Spleen (tissue), 11 donors: Measurements from ENCODE around the gene IGF2R. TPM values are rescaled to one million over a fixed set of nuclear protein-coding genes. Genes with fewer than 3 reads are reported as not detected.
A peak's percentile ranks its signal among the peaks of the same experiment; 100 is the strongest.
"Not testable (repeated sequence)": the region's sequence is repeated elsewhere in the genome, so short reads cannot be mapped to it uniquely, and the experiment has no call there.

Experiments used
- DNase-seq: peaks from one replicate; pipeline ENCODE4 v3.0.0-alpha.2; 2020
- H3K27ac ChIP-seq, 8 donors: fragments of 200-600 bp; sonication (generic) in 7 of 8; 1 replicate in 4 of 8; 2 replicates in 4 of 8; pipeline versions ENCODE4 v1.5.0 to v1.8.0; 2016 to 2021; ENCODE audit warnings: inconsistent platforms in 4 of 8, mild to moderate bottlenecking in 4 of 8, moderate library complexity in 1 of 8
- H3K27me3 ChIP-seq, 7 donors: fragments of 200-600 bp; sonication (generic) in 6 of 7; replicated peaks in 1 of 7; 1 replicate in 4 of 7; 2 replicates in 3 of 7; pipeline versions ENCODE4 v1.5.0 to v1.8.0; 2016 to 2021; ENCODE audit warnings: inconsistent platforms in 3 of 7, mild to moderate bottlenecking in 1 of 7
- H3K36me3 ChIP-seq, 6 donors: fragments of 200-600 bp; sonication (generic) in 5 of 6; 1 replicate in 4 of 6; 2 replicates in 2 of 6; pipeline versions ENCODE4 v1.5.0 to v1.8.0; 2016 to 2021; ENCODE audit warnings: inconsistent platforms in 2 of 6
- H3K4me1 ChIP-seq, 6 donors: fragments of 200-600 bp; sonication (generic) in 5 of 6; 1 replicate in 3 of 6; 2 replicates in 3 of 6; pipeline versions ENCODE4 v1.5.0 to v1.8.0; 2016 to 2021; ENCODE audit warnings: inconsistent platforms in 3 of 6
- H3K4me3 ChIP-seq, 8 donors: fragments of 200-600 bp; sonication (generic) in 7 of 8; 1 replicate in 4 of 8; 2 replicates in 4 of 8; pipeline versions ENCODE4 v1.5.0 to v1.8.0; 2016 to 2021; ENCODE audit warnings: inconsistent platforms in 4 of 8, mild to moderate bottlenecking in 4 of 8, moderate library complexity in 2 of 8
- H3K9me3 ChIP-seq, 8 donors: fragments of 200-600 bp; sonication (generic) in 7 of 8; 1 replicate in 4 of 8; 2 replicates in 4 of 8; pipeline versions ENCODE4 v1.5.0 to v1.8.0; 2016 to 2021; ENCODE audit warnings: inconsistent platforms in 4 of 8
- CTCF ChIP-seq, 11 experiments: fragments of 200-600 bp in 7 of 11; fragments of 450-650 bp in 4 of 11; sonication (generic) in 4 of 11; IDR thresholded peaks in 8 of 11; conservative IDR thresholded peaks in 3 of 11; 1 replicate in 7 of 11; 2 replicates in 4 of 11; pipeline versions ENCODE4 v1.4.0 to v1.8.0; 2016 to 2021; ENCODE audit warnings: antibody characterized with exemption in 11 of 11, inconsistent platforms in 4 of 11, mild to moderate bottlenecking in 1 of 11
- POLR2A ChIP-seq, 3 donors: fragments of 450-650 bp; IDR thresholded peaks; one replicate each; pipeline ENCODE4 v1.5.1; 2017; ENCODE audit warnings: antibody characterized with exemption in 3 of 3, mild to moderate bottlenecking in 1 of 3
- POLR2AphosphoS5 ChIP-seq, 3 donors: sonication (generic); formaldehyde crosslinking; IDR thresholded peaks; one replicate each; pipeline ENCODE4 v1.5.1; 2017; ENCODE audit warnings: antibody characterized with exemption in 3 of 3
- WGBS, 5 donors: extraction: QIAGEN DNeasy Blood & Tissue Kit in 3 of 5; methylation state at CpG; one replicate each; pipeline versions ENCODE4 v1.1.5 to v1.1.7; 2013 to 2018; 5-methylcytosine and 5-hydroxymethylcytosine counted together
- intact Hi-C: fragments of 100-400 bp; cut with DNase I; formaldehyde crosslinking; loops from one replicate; pipeline ENCODE4 v1.15.0; 2023; ENCODE audit warnings: low total_unique reads
- polyA plus RNA-seq, 3 donors: library from polyadenylated mRNA; stranded (reverse); fragments of 200-250 nt; gene quantifications; one replicate each; pipeline ENCODE4 v1.2.1, GENCODE V29; 2013
- total RNA-seq, 7 donors: library from RNA; depleted of rRNA in 3 of 7; stranded (reverse); fragments of >200 nt in 3 of 7; fragmentation: NEBNext Ultra II Directional in 4 of 7; extraction: Animal tissue kit (Norgen Biotek cat#: 25700) in 4 of 7; gene quantifications; one replicate each; pipeline versions ENCODE4 v1.1.0 to v1.2.1, GENCODE V29; 2016 to 2021
- donor health status: healthy with polysubstance abuse.
- donor health status: DM: no; HTN: no; CAD: no; lungs with moderate emphysema.
- donor health status: DM: no; HTN: no; CAD: no.
- donor health status: Bipolar disorder and iron deficiency.
- donor health status: healthy.
- donor health status: DM: no; HTN: no; CAD: no.
- donor health status: DM: yes; HTN: yes; CAD: no.

Gene IGF2R
- total and polyA plus RNA-seq, 10 donors, result 6.9 to 193 (median 159) TPM

DNA sequence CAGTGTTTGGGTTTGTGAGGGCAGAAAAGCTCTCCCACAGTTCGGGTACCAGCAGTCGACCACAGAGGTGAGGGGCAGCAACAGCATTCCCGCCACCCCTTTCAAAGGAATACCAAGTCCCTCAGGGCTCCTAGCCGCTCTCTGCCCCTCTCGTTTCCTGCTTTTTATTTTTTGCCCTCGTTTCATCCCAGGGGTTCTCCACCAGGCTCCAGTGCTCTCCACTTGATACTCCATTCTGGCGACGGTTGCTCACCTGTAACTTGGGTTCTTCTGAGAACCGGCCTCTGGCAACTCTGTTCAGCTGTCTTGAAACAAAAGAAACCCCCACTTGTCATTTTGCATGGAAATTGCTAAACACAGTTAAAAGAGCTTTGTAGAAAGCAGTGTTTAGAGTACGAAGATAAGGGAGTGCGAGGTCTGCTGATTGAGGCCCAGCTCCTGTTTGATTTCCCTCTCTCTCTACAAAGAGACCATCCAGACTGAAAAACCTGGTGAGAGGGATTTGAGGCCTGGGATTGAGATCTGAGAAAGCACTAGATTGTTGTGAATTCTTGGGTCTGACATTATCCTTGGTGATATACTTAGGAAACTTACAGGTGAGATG is 28.7 kb downstream of the IGF2R start:
- Histone ChIP-seq H3K36me3 (peaks cover 0 to 55% (median 9%) of the 10 kb centered on the region in 6 donors), H3K4me3 (no peak overlapping the region), H3K9me3 (peaks cover 0 to 18% (median 8%) of the 10 kb centered on the region in 8 donors), H3K4me1 (peaks cover 0 to 45% (median 26%) of the 10 kb centered on the region in 6 donors), H3K27ac (no peak overlapping the region), H3K27me3 (no peaks in the 10 kb centered on the region)
- no peak for TF ChIP-seq POLR2AphosphoS5 (IDR thresholded peaks at IDR 0.05)
- no peak for TF ChIP-seq POLR2A (IDR thresholded peaks at IDR 0.05)
- TF ChIP-seq CTCF (IDR thresholded peaks at IDR 0.05 in 8 of 11, conservative IDR thresholded peaks at IDR 0.05 in 3 of 11), result no peak
- intact Hi-C loops, result no loop called here
- 92 to 95% (median 94%) methylated on average over 11 of the region's 11 CpGs for WGBS, 5 donors
- no peak for DNase-seq

DNA sequence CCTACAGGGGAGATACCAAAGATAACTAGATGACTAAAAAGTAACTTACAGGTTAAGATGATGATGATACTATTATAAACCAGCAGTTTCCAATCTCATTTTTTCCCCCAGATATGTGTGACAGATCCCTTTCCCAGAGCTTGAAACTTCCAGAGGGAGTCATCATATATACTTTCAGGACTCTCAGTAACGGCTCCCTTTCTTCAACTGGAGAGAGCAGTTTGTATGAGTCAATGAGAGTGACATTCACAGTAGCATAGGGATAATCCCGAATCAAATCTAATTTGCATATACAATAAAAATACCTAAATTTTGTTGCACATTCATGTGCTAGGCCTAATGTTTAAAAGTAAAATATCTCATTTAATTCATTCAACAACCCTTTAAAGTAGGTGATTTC is 29.7 kb downstream of the IGF2R start:
- no peak overlapping the region for H3K27ac ChIP-seq
- H3K4me1 ChIP-seq, result peaks cover 0 to 43% (median 23%) of the 10 kb centered on the region in 6 donors
- TF ChIP-seq POLR2A (IDR thresholded peaks at IDR 0.05) (no peak), CTCF (IDR thresholded peaks at IDR 0.05 in 8 of 11, conservative IDR thresholded peaks at IDR 0.05 in 3 of 11) (no peak), POLR2AphosphoS5 (IDR thresholded peaks at IDR 0.05) (no peak)
- 85 to 93% (median 92%) methylated on average over 2 of the region's 2 CpGs for WGBS, 5 donors
- DNase-seq, result no peak
- intact Hi-C loops, result no loop called here
- no peak overlapping the region for H3K4me3 ChIP-seq
- no peaks in the 10 kb centered on the region for H3K27me3 ChIP-seq
- H3K9me3 ChIP-seq, result peaks cover 0 to 18% (median 8%) of the 10 kb centered on the region in 8 donors
- peaks cover 0 to 46% (median 8%) of the 10 kb centered on the region in 6 donors for H3K36me3 ChIP-seq

GRCh38 chr6:159999240-159999671 is 30.4 kb downstream of the IGF2R start:
- WGBS, 5 donors, result 80 to 89% (median 88%) methylated on average over 6 of the region's 6 CpGs
- Histone ChIP-seq H3K36me3 (peaks cover 0 to 45% (median 8%) of the 10 kb centered on the region in 6 donors), H3K9me3 (peaks cover 0 to 18% (median 8%) of the 10 kb centered on the region in 8 donors), H3K27me3 (no peaks in the 10 kb centered on the region), H3K4me3 (no peak overlapping the region), H3K4me1 (peaks cover 0 to 43% (median 24%) of the 10 kb centered on the region in 6 donors), H3K27ac (no peak overlapping the region)
- no peak for TF ChIP-seq CTCF (IDR thresholded peaks at IDR 0.05 in 8 of 11, conservative IDR thresholded peaks at IDR 0.05 in 3 of 11)
- TF ChIP-seq POLR2A (IDR thresholded peaks at IDR 0.05), result no peak
- peak in 1 of 3 donors; percentile 22 for TF ChIP-seq POLR2AphosphoS5 (IDR thresholded peaks at IDR 0.05)
- no peak for DNase-seq
- intact Hi-C loops, result no loop called here

DNA sequence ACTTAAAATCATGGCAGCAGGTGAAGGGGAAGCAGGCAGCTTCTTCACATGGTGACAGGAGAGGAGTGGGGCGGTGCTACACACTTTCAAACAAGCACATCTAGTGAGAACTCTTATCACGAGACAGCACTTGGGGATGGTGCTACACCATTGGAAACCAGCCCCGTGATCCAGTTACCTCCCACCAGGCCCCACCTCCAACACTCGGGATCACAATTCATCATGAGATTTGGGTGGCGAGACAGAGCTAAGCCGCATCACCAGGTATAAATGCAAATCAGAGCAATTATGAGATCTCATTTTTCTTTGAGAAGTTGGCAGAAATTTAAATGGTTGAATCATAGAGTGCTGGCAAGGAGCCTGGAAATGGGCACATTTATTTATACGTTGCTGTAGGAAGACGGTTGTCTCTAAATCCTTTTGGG is 31.4 kb downstream of the IGF2R start:
- H3K27me3 ChIP-seq, result no peaks in the 10 kb centered on the region
- H3K4me3 ChIP-seq, result no peak overlapping the region
- intact Hi-C loops, result no loop called here
- peaks cover 5 to 53% (median 31%) of the 10 kb centered on the region in 6 donors for H3K4me1 ChIP-seq
- no peak overlapping the region for H3K27ac ChIP-seq
- peaks cover 0 to 55% (median 8%) of the 10 kb centered on the region in 6 donors for H3K36me3 ChIP-seq
- H3K9me3 ChIP-seq, result peaks cover 0 to 9% (median 3%) of the 10 kb centered on the region in 8 donors
- TF ChIP-seq POLR2A (IDR thresholded peaks at IDR 0.05), result no peak
- no peak for TF ChIP-seq CTCF (IDR thresholded peaks at IDR 0.05 in 8 of 11, conservative IDR thresholded peaks at IDR 0.05 in 3 of 11)
- peak in 1 of 3 donors; percentile 26 for TF ChIP-seq POLR2AphosphoS5 (IDR thresholded peaks at IDR 0.05)
- no peak for DNase-seq
- 85 to 97% (median 91%) methylated on average over 8 of the region's 8 CpGs for WGBS, 5 donors

GRCh38 chr6:160000893-160001427 is 32.1 kb downstream of the IGF2R start:
- H3K4me1 ChIP-seq, result peaks cover 5 to 58% (median 34%) of the 10 kb centered on the region in 6 donors
- H3K27me3 ChIP-seq, intact Hi-C loops, H3K27ac ChIP-seq, DNase-seq, H3K9me3 ChIP-seq, H3K4me3 ChIP-seq: not testable (repeated sequence)
- 86 to 94% (median 88%) methylated on average over 9 of the region's 9 CpGs for WGBS, 5 donors
- peaks cover 0 to 55% (median 8%) of the 10 kb centered on the region in 6 donors for H3K36me3 ChIP-seq
